ENCODE measurements around the gene EPHB1. TPM values are rescaled to one million over a fixed set of nuclear protein-coding genes. Genes with fewer than 3 reads are reported as not detected.

The EPHB1 gene
- total RNA-seq, 1 experiment from 2014 or later: 2.8 TPM

DNA sequence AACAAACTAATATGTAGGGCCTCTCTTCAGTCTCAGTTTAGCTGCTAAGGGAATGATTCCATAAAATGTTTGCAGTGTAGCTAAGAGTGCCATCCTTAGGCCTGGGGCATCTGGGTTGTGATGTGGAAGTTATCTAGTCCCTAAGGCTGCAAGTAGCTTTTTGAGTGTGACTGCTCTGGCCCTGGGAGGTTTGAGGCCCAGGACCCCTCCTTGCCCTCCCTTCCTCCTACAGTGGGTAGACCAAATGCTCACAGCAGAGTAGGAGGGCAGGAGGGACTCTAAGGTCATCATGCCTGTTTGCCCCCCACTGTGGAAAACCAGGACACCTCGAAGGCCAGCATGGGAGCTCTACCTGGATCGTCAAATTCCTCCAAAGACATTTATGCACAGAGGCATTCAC is 115.0 kb downstream of the EPHB1 start:
- no peak overlapping the region for H3K23ac ChIP-seq (ENCODE audit: insufficient read length, low read depth, low read length)
- H4K20me1 ChIP-seq (ENCODE audit: control insufficient read depth, insufficient read depth, insufficient read length): no peaks in the 10 kb centered on the region
- H2BK20ac ChIP-seq (ENCODE audit: low read depth, low read length, poor library complexity, severe bottlenecking): no peak overlapping the region
- peaks cover 0 to under 1% (median 0%) of the 10 kb centered on the region in 3 experiments; a peak in 1 of 7 replicates for H3K36me3 Mint-ChIP-seq (ENCODE audit: insufficient read depth in 1 of 3, low read depth in 3 of 3)
- no peaks in the 10 kb centered on the region for H3K9me3 Mint-ChIP-seq
- no peak overlapping the region for H3K4me3 Mint-ChIP-seq
- no peak overlapping the region for H2BK5ac ChIP-seq (ENCODE audit: insufficient read length, low read length)
- no peaks in the 10 kb centered on the region for H3K27me3 ChIP-seq (ENCODE audit: insufficient read depth, low read length)
- no peak overlapping the region for H3K9ac ChIP-seq (ENCODE audit: extremely low read depth, insufficient read length, low read length)
- H3T11ph ChIP-seq (ENCODE audit: low read length): no peak overlapping the region
- no peak overlapping the region for H3K4me2 ChIP-seq (ENCODE audit: insufficient read depth, insufficient read length, low read length)
- no peaks in the 10 kb centered on the region for H3K79me1 ChIP-seq (ENCODE audit: insufficient read depth, low read depth, low read length, poor library complexity, severe bottlenecking)
- peaks cover 7 to 12% of the 10 kb centered on the region in 2 experiments for H3K4me1 Mint-ChIP-seq
- H2AK5ac ChIP-seq (ENCODE audit: insufficient read length, low read length): no peak overlapping the region
- H3K23me2 ChIP-seq (ENCODE audit: insufficient read length, low read depth, low read length, poor library complexity, severe bottlenecking): no peaks in the 10 kb centered on the region
- H3K14ac ChIP-seq (ENCODE audit: insufficient read depth, low read length): no peak overlapping the region
- H2BK12ac ChIP-seq (ENCODE audit: insufficient read length, low read depth, low read length): no peak overlapping the region
- H2BK120ac ChIP-seq (ENCODE audit: low read depth, low read length, poor library complexity, severe bottlenecking): no peak overlapping the region
- H3K4ac ChIP-seq (ENCODE audit: low read depth, low read length): no peak overlapping the region
- H3K27me3 Mint-ChIP-seq (ENCODE audit: low read depth): peaks cover 4% of the 10 kb centered on the region
- no peak overlapping the region for H3K56ac ChIP-seq (ENCODE audit: insufficient read length, low read depth, low read length)
- H3K79me2 ChIP-seq (ENCODE audit: insufficient read depth, low read length): no peaks in the 10 kb centered on the region
- no peak overlapping the region for H2BK15ac ChIP-seq (ENCODE audit: low read depth, low read length)
- DNase-seq: no peak
- no peaks in the 10 kb centered on the region for H3K4me1 ChIP-seq (ENCODE audit: insufficient read depth, low read length)
- H4K91ac ChIP-seq (ENCODE audit: insufficient read length, low read depth, low read length): no peak overlapping the region
- no peak overlapping the region for H4K5ac ChIP-seq (ENCODE audit: insufficient read length, low read depth, low read length)
- H3K9me3 ChIP-seq (ENCODE audit: control insufficient read depth, low read depth, low read length): no peaks in the 10 kb centered on the region
- no peak overlapping the region for H3K18ac ChIP-seq (ENCODE audit: insufficient read length, low read depth, low read length)
- H3K27ac Mint-ChIP-seq: no peak overlapping the region
- H4K8ac ChIP-seq (replicated peaks; ENCODE audit: insufficient read length, low read depth, low read length): no peak overlapping the region
- H2AFZ ChIP-seq (ENCODE audit: low read length): no peak overlapping the region
- H3K27ac ChIP-seq (ENCODE audit: insufficient read length, low read depth, low read length): no peak overlapping the region
- WGBS (ENCODE audit: extremely low coverage, insufficient read length, low lambda C conversion rate): no CpG with 5 or more reads among the region's 2 CpGs
- no peak for TF ChIP-seq CTCF (conservative IDR thresholded peaks at IDR 0.05)

Data from H9 (cell line).